ENCODE data around the gene FRAS1.

Gene FRAS1

GRCh38 chr4:78386679-78387078 is 329.6 kb downstream of the FRAS1 start:
- DNase-seq: no peak

DNA sequence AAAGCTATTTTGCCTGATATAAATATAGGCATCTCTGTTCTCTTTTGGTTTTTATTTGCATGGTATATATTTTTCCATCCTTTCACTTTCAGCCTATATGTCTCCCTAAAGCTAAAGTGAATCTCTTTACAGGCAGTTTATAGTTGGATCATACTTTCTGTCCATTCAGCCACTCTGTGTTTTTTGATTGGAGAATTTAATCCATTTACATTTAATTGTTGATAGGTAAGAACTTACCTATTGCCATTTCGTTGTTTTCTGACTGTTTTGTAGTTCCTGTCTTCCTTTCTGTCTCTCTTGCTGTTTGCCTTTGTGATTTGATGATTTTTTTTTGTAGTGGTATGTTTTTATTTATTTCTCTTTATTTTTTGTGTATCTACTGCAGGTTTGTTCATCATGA is 338.5 kb downstream of the FRAS1 start:
- DNase-seq: no peak

DNA sequence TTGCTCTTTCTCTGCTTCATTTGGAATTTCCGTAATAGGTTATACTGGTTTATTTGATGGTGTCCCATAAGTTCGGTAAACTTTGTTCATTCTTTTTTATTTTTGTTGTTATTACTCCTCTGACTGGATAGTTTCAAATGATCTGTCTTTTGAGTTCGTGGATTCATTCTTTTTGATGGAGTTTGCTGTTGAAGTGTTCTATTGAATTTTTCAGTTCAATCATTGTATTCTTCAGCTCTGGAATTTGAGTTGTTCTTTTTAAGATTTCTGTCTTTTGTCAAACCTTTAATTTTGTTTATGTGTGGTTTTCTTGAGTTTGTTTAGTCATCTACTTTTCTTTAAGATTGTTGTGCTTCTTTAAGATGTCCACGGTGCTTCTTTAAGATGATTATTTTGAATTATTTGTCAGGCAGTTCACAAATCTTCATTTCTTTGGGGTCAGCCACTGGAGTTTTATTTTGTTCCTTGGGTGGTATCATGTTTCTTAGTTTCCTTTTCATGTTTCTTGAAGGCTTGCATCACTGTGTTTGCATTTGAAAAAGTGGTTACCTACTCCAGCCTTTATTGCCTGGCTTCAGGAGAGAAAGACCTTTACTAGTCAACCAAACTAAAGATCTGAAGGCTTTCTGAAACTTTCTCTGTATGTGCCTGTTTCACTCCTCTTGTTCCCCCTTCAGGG is 339.6 kb downstream of the FRAS1 start:
- DNase-seq: no peak

DNA sequence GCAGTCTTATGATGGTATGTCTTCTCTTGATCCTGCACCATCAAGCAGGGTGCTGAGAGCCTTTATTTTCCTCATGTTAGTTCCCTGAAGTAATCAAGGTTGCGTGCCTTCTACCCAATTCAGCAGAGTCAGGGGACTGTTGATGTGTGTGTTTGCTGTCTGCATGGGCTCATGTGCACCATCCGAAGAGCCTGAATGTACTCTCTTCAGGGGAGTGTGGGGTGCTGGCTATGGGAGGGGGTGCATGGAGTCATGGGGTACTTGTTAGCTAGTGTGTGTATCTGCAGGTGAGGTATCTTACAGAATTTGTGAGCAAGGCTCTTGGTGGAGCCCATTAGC is 340.1 kb downstream of the FRAS1 start:
- no peak for DNase-seq

GRCh38 chr4:78409612-78410202 is 352.6 kb downstream of the FRAS1 start:
- no peak for DNase-seq

- no peak for DNase-seq
Observed at GRCh38 chr4:78410225-78410624, 353.1 kb downstream of the FRAS1 start.

- no peak for DNase-seq
Observed at GRCh38 chr4:78410676-78411075, 353.6 kb downstream of the FRAS1 start.

DNA sequence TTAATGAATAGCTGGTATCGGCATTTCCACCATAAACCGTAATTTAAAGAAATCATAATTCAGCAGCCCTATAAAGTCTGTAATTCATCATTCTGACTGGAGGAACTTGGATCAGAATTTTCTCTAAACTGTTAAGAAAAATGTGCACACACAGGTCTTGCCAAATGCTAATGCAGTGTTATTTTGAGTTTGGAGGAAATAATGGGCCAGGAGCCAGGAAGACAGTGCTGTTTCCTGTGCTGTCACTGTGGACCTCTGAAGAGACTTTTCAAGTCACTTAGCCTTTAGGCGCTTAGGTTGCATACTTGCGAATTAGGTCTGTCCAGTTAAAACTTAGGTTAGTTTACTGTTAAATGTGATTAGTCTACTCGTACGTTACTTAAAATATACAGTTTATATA is 357.0 kb downstream of the FRAS1 start:
- no peak for DNase-seq

- no peak for DNase-seq
Observed at GRCh38 chr4:78417603-78418002, 360.5 kb downstream of the FRAS1 start.

DNA sequence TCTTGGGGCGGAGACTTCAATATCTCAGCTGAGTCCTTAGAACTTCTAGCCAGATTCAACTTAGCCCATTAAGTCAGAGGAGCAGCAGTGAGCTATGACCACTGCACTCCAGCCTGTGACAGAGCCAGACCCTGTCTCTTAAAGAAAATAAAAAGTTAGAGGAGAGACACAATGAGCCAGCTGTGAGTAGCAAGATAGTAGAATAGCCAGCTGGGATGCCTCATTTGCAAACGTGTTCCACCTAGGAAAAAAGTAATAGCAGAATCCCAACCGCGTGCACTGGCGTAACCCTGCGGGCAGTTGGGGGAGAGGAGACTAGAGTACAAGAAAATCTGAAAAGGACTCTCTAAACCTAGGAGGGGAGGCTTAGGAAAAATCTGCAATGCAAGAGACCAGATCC is 361.3 kb downstream of the FRAS1 start:
- no peak for DNase-seq

DNA sequence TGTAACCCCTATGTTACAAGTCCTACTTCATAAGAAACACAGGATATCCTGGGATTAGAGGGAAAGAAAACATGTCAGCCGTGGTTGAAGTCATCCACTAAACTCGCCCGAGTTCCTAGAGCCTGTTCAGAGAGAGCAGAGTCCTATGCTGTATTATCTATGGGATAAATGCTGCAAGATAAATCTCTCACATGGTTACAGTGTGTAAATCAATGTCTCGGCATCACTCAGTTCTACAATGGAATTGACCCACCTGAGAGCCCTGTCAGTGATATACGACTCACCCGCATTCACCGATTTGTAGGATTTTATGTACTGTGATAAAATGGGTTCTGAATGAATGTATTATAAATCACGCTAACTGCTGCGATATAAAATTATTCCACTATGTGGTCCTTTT is 366.7 kb downstream of the FRAS1 start:
- DNase-seq: no peak

DNA sequence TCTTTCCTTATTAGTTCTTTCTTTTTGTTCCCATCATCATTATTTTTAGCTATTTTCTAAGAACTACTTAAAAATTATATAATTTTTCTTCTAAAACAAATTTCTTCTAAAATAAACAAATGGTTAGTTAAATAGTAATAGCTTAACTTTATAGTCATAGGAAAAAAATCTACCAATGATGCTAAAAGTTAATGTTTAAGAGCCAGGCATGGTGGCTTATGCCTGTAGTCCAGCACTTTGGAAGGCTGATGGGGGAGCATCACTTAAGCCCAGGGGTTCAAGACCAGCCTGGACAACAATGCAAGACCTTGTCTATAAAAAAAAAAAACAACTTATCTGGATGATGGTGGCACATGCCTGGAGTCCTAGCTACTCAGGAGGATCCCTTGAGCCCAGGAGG is 367.3 kb downstream of the FRAS1 start:
- DNase-seq: no peak

- DNase-seq: no peak
Observed at GRCh38 chr4:78426972-78427371, 369.8 kb downstream of the FRAS1 start.

- no peak for DNase-seq
Observed at GRCh38 chr4:78428996-78429395, 371.9 kb downstream of the FRAS1 start.

- DNase-seq: no peak
Observed at GRCh38 chr4:78432896-78433295, 375.8 kb downstream of the FRAS1 start.

- DNase-seq: no peak
Observed at GRCh38 chr4:78437608-78438088, 380.5 kb downstream of the FRAS1 start.

GRCh38 chr4:78439328-78439727 is 382.2 kb downstream of the FRAS1 start:
- DNase-seq: no peak

DNA sequence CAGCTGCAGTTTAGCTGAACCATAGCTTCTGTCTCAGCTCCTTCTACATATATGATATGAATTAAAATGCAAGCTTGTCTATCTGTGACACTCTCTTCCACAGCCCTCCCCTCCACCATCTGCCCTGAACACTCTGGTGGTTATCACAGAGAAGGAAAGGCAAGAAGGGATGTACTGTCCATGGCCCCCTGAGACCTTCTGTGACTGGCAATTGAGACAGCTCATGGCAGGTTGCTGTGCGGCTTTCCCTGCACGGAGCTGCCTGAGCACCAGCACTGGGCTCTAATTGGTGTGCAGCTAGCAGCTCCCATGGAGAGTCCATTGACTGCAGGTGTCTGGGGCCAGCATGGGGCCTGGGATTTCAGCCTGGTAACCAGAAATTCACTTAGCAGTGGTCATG is 384.6 kb downstream of the FRAS1 start:
- no peak for DNase-seq

GRCh38 chr4:78446619-78447018 is 389.5 kb downstream of the FRAS1 start:
- DNase-seq: no peak

- no peak for DNase-seq
Observed at GRCh38 chr4:78451407-78451806, 394.3 kb downstream of the FRAS1 start.

DNA sequence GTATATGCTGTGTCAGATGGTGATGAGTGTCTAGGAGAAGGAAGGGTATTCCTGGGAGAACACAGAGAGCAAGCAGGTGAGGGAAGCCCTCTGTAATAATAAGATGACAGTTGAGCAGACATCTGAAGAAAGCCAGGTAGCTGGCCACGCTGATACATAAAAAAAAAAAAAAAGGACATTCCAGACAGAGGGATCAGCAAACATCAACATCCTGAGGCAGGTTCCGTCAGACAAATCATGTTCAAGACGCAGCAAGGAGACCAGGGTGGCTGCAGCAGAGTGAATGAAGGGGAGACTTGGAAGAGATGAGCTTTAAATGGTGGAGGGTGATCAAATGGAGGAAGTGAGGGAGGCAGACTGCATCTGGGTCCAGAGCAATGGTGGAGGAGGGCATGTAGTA is 396.9 kb downstream of the FRAS1 start:
- DNase-seq: no peak

GRCh38 chr4:78457751-78458150 is 400.6 kb downstream of the FRAS1 start:
- no peak for DNase-seq

- DNase-seq: no peak
Observed at GRCh38 chr4:78459327-78459726, 402.2 kb downstream of the FRAS1 start.

GRCh38 chr4:78460368-78460767 is 403.2 kb downstream of the FRAS1 start:
- no peak for DNase-seq

DNA sequence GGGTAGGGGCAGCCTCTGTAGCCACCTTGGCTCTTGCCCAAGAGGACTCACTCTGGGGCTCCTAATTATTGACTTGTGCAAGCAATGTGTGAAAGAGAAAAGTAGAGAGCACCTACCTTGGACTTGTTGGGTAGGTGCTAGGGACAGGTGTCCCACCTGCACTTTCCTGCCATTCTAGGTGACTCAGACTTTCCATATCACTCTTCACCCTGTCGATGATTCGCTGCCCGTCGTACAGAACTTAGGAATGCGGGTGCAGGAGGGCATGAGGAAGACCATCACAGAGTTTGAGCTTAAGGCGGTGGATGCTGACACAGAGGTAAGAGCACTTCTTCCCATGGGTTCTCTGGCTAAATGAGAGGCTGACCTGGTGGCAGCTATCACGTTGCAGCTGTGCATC is 407.1 kb downstream of the FRAS1 start:
- no peak for DNase-seq

Measured in GF-D8 (cell line).